ENCODE measurements around the gene MCF2L2. TPM values are rescaled to one million over a fixed set of nuclear protein-coding genes. Genes with fewer than 3 reads are reported as not detected.

MCF2L2 gene
- total and polyA plus RNA-seq, 2 donors (not counting 3 experiments of a cell fraction or from before 2014, with no cell fraction given), result 0.15 to 1.1 TPM

- H4K20me1 ChIP-seq (replicated peaks; ENCODE audit: control insufficient read depth, extremely low read depth, insufficient read depth, low read length), result no peaks in the 10 kb centered on the region
- no peak overlapping the region for H3K27ac ChIP-seq (ENCODE audit: insufficient read depth, low read depth, low read length)
- no peaks in the 10 kb centered on the region for H3K36me3 ChIP-seq (ENCODE audit: control insufficient read depth in 2 of 2, extremely low read depth in 1 of 2, insufficient read depth in 2 of 2, low read length in 2 of 2)
- H3K27me3 ChIP-seq (ENCODE audit: control insufficient read depth in 2 of 2, insufficient read depth in 2 of 2, low read length in 2 of 2), result peaks cover 0 to 3% of the 10 kb centered on the region in 2 experiments
- H3K9me1 ChIP-seq (replicated peaks; ENCODE audit: control insufficient read depth, extremely low read depth, insufficient read depth, low read length), result no peaks in the 10 kb centered on the region
- ChIA-PET POLR2A (no interaction called here), CTCF (interaction anchor here (0.9 kb wide), 1 partner anchor 148 kb away, joined by 3 read pairs; no protein-coding TSS in a partner anchor)
- no peak overlapping the region for H3K4me2 ChIP-seq (ENCODE audit: insufficient read depth, low read length)
- BruUV-seq (replicated peaks), result no TSS peak
- H2AFZ ChIP-seq (ENCODE audit: low read depth, low read length), result peak overlapping the region; percentile 51
- no peaks in the 10 kb centered on the region for H3K79me2 ChIP-seq (ENCODE audit: control insufficient read depth, insufficient read depth, low read length)
- FAIRE-seq, result peak; percentile 80
- peak; percentile 81 for DNase-seq (ENCODE audit: low read depth, low spot score)
- dilution Hi-C loops (cut with MboI; ENCODE audit: extremely low pct_ligation_motif_present, low sequenced_read_pairs), result no loop called here
- intact Hi-C loops (cut with micrococcal nuclease), result loop anchor here (5.0 kb wide), 1 partner anchor 47 kb away; no protein-coding TSS in a partner anchor
- TF ChIP-seq, protein P1, sequence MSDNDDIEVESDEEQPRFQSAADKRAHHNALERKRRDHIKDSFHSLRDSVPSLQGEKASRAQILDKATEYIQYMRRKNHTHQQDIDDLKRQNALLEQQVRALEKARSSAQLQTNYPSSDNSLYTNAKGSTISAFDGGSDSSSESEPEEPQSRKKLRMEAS (IDR thresholded peaks at IDR 0.05; ENCODE audit: insufficient read depth, insufficient read length), result no peak
- no peak overlapping the region for H3K9ac ChIP-seq (replicated peaks; ENCODE audit: extremely low read depth, insufficient read depth, low read length)
- no peak overlapping the region for H3K4me3 ChIP-seq (replicated peaks in 1 of 3; ENCODE audit: insufficient read depth in 1 of 3, low read depth in 1 of 3, low read length in 3 of 3)
- H3K9me3 ChIP-seq (replicated peaks; ENCODE audit: control insufficient read depth, insufficient read depth, low read length), result no peaks in the 10 kb centered on the region
- H3K4me1 ChIP-seq (ENCODE audit: control insufficient read depth, extremely low read depth, insufficient read depth, low read length), result peaks cover 3% of the 10 kb centered on the region
Observed at GRCh38 chr3:183233966-183234365, 194.5 kb downstream of the MCF2L2 start.

GRCh38 chr3:183230826-183231225 is 197.6 kb downstream of the MCF2L2 start:
- Histone ChIP-seq H3K4me3 (replicated peaks in 1 of 3; ENCODE audit: insufficient read depth in 1 of 3, low read depth in 1 of 3, low read length in 3 of 3) (no peak overlapping the region), H3K4me2 (ENCODE audit: insufficient read depth, low read length) (no peak overlapping the region), H3K9me1 (replicated peaks; ENCODE audit: control insufficient read depth, extremely low read depth, insufficient read depth, low read length) (no peaks in the 10 kb centered on the region), H3K9me3 (replicated peaks; ENCODE audit: control insufficient read depth, insufficient read depth, low read length) (no peaks in the 10 kb centered on the region), H2AFZ (ENCODE audit: low read depth, low read length) (no peak overlapping the region), H3K9ac (replicated peaks; ENCODE audit: extremely low read depth, insufficient read depth, low read length) (no peak overlapping the region), H3K27ac (ENCODE audit: insufficient read depth, low read depth, low read length) (no peak overlapping the region), H4K20me1 (replicated peaks; ENCODE audit: control insufficient read depth, extremely low read depth, insufficient read depth, low read length) (no peaks in the 10 kb centered on the region), H3K4me1 (ENCODE audit: control insufficient read depth, extremely low read depth, insufficient read depth, low read length) (peaks cover 3% of the 10 kb centered on the region), H3K36me3 (ENCODE audit: control insufficient read depth in 2 of 2, extremely low read depth in 1 of 2, insufficient read depth in 2 of 2, low read length in 2 of 2) (no peaks in the 10 kb centered on the region), H3K27me3 (ENCODE audit: control insufficient read depth in 2 of 2, insufficient read depth in 2 of 2, low read length in 2 of 2) (peaks cover 0 to 3% of the 10 kb centered on the region in 2 experiments), H3K79me2 (ENCODE audit: control insufficient read depth, insufficient read depth, low read length) (no peaks in the 10 kb centered on the region)
- dilution Hi-C loops (cut with MboI; ENCODE audit: extremely low pct_ligation_motif_present, low sequenced_read_pairs), result no loop called here
- POLR2A ChIA-PET, result no interaction called here
- BruUV-seq (replicated peaks), result no TSS peak
- intact Hi-C loops (cut with micrococcal nuclease), result loop anchor here (5.0 kb wide), 1 partner anchor 44 kb away; no protein-coding TSS in a partner anchor
- no peak for DNase-seq (ENCODE audit: low read depth, low spot score)
- TF ChIP-seq GATA2 (IDR thresholded peaks at IDR 0.05; ENCODE audit: insufficient read depth, insufficient read length, low read depth, low read length) (no peak), CTCF (IDR thresholded peaks at IDR 0.05; ENCODE audit: extremely low read depth in 1 of 2, insufficient read depth in 1 of 2, low read depth in 1 of 2, low read length in 2 of 2) (no peak), JUN (IDR thresholded peaks at IDR 0.05; ENCODE audit: borderline replicate concordance, insufficient read depth, insufficient read length, low read depth) (no peak), EZH2 (IDR thresholded peaks at IDR 0.05; ENCODE audit: borderline replicate concordance, low read depth, low read length, severe bottlenecking) (no peak), MYC (IDR thresholded peaks at IDR 0.05; ENCODE audit: low read depth, low read length) (no peak), POLR2A (IDR thresholded peaks at IDR 0.05; ENCODE audit: low read depth, low read length) (no peak), POLR2AphosphoS5 (IDR thresholded peaks at IDR 0.05; ENCODE audit: insufficient read depth, low read depth, low read length) (no peak), FOS (IDR thresholded peaks at IDR 0.05; ENCODE audit: borderline replicate concordance, insufficient read depth, low read length) (no peak)
- TF ChIP-seq, protein P1 (IDR thresholded peaks at IDR 0.05; ENCODE audit: insufficient read depth, insufficient read length), result no peak
- CTCF ChIA-PET, result no interaction called here
- no peak for FAIRE-seq
